Naive thymus-derived CD8-positive, alpha-beta T cell (primary cell): ENCODE data around the gene TMA7B. TPM values are rescaled to one million over a fixed set of nuclear protein-coding genes. Genes with fewer than 3 reads are reported as not detected.
A peak's percentile ranks its signal among the peaks of the same experiment; 100 is the strongest.

ENCODE experiments used
- ATAC-seq, 2 donors: fragments of 150-1000 bp; cut with Tn5 transposase in 1 of 2; sonication (Bioruptor Pico), chemical (Tn5 transposase) in 1 of 2; 1 replicate in 1 of 2; 2 replicates in 1 of 2; pipeline ENCODE4 v1.10.0; 2021; ENCODE audit warnings: mild to moderate bottlenecking in 2 of 2, moderate library complexity in 2 of 2
- POLR2A ChIA-PET: fragments of 350-600 bp; sonication (Branson Sonifier 250); formaldehyde crosslinking; loops from one replicate; lab custom pipeline; 2021; ENCODE audit warnings: antibody characterized with exemption; lab: Charles Lee
- DNase-seq, 10 donors: peaks; one replicate each; pipeline versions ENCODE4 v3.0.0 to v3.0.0-alpha.2; 2020 to 2022
- H3K27ac Mint-ChIP-seq, 10 donors: one replicate each; pipeline ENCODE4 v1.8.0; 2020 to 2022; ENCODE audit warnings: mild to moderate bottlenecking in 10 of 10, mixed read lengths in 10 of 10, moderate library complexity in 4 of 10, inconsistent platforms in 1 of 10
- H3K27me3 Mint-ChIP-seq, 5 donors: one replicate each; pipeline ENCODE4 v1.8.0; 2021 to 2022; ENCODE audit warnings: mixed read lengths in 5 of 5
- H3K36me3 Mint-ChIP-seq, 3 donors: one replicate each; pipeline ENCODE4 v1.8.0; 2020 to 2022; ENCODE audit warnings: mixed read lengths in 3 of 3, mild to moderate bottlenecking in 2 of 3, inconsistent platforms in 1 of 3
- H3K4me1 Mint-ChIP-seq, 4 donors: one replicate each; pipeline ENCODE4 v1.8.0; 2021 to 2022; ENCODE audit warnings: mixed read lengths in 4 of 4
- H3K4me3 Mint-ChIP-seq, 10 donors: one replicate each; pipeline ENCODE4 v1.8.0; 2020 to 2022; ENCODE audit warnings: mild to moderate bottlenecking in 10 of 10, mixed read lengths in 10 of 10, moderate library complexity in 6 of 10, inconsistent platforms in 1 of 10
- H3K9me3 Mint-ChIP-seq, 9 donors: one replicate each; pipeline ENCODE4 v1.8.0; 2020 to 2022; ENCODE audit warnings: mixed read lengths in 9 of 9, mild to moderate bottlenecking in 3 of 9, inconsistent platforms in 1 of 9, moderate library complexity in 1 of 9
- polyA plus RNA-seq, 3 donors: library from polyadenylated mRNA; unstranded; fragments of 300-500 nt; fragmentation: Illumina TruSeq; gene quantifications; one replicate each; pipeline ENCODE4 v1.2.3, GENCODE V29; 2021
- total RNA-seq, 8 experiments: library from RNA in 2 of 8; stranded (reverse) in 2 of 8; gene quantifications; one replicate each; pipeline ENCODE4 v1.2.3 and lab custom pipeline; 2021 to 2026

The TMA7B gene
- total RNA-seq = 10 to 100 TPM; 11.8 to 14.2 TPM
- polyA plus RNA-seq = 1 to 10 TPM; 1.5 to 3.5 (median 2.8) TPM
- 2.4 to 18.2 (median 10.1) reads per million in 6 experiments for total RNA-seq (lab: John Stamatoyannopoulos, UW)

- no peaks in the 10 kb centered on the region for H3K9me3 Mint-ChIP-seq
Measured at GRCh38 chr22:39959640-39960447, at the start of gene TMA7B. TMA7B (plus strand) TSS chr22:39960397; CDS start chr22:39964375, 3,978 bp downstream.

GRCh38 chr22:39910876-39911613 lies 49.2 kb upstream of the TMA7B start:
- Mint-ChIP-seq H3K27ac (peak overlapping the region in 8 of 10 donors; percentile 94 to 99 (median 96)), H3K27me3 (no peaks in the 10 kb centered on the region), H3K4me3 (peak overlapping the region; percentile 79 to 99 (median 94)), H3K9me3 (no peaks in the 10 kb centered on the region), H3K36me3 (peaks cover 4 to 68% (median 4%) of the 10 kb centered on the region in 3 donors), H3K4me1 (peaks cover 55 to 90% (median 85%) of the 10 kb centered on the region in 4 donors)
- DNase-seq = no peak
- POLR2A ChIA-PET = interaction anchor here (0.6 to 16.5 kb wide), 8 partner anchors 14 to 1148 kb away, joined by 3 to 408 read pairs (median 4); no protein-coding TSS in a partner anchor
- ATAC-seq = peak in 1 of 2 donors; percentile 15

More at GRCh38 chr22:39959640-39960447, at the start of gene TMA7B:
- peaks cover 27 to 95% (median 56%) of the 10 kb centered on the region in 3 donors for H3K36me3 Mint-ChIP-seq
- peak within 1 kb of the TSS in 8 of 10 donors; percentile 85 to 95 (median 94) for H3K27ac Mint-ChIP-seq
- POLR2A ChIA-PET = interaction anchor here (1.0 to 3.2 kb wide), 11 partner anchors 10 to 63 kb away, joined by 3 to 15 read pairs (median 4); no protein-coding TSS in a partner anchor
- peak within 1 kb of the TSS; percentile 9 to 75 (median 49) for H3K4me3 Mint-ChIP-seq
- H3K4me1 Mint-ChIP-seq = peaks cover 46 to 84% (median 76%) of the 10 kb centered on the region in 4 donors
- no peaks in the 10 kb centered on the region for H3K27me3 Mint-ChIP-seq
- ATAC-seq (peak; percentile 60 to 77), DNase-seq (peak in 7 of 10 donors; percentile 33 to 66 (median 41))

- ATAC-seq = no peak
- Mint-ChIP-seq H3K27ac (peak overlapping the region in 8 of 10 donors; percentile 94 to 99 (median 96)), H3K4me3 (peak overlapping the region; percentile 79 to 99 (median 94)), H3K9me3 (no peaks in the 10 kb centered on the region), H3K4me1 (peaks cover 60 to 98% (median 95%) of the 10 kb centered on the region in 4 donors), H3K27me3 (no peaks in the 10 kb centered on the region), H3K36me3 (peaks cover 4 to 74% (median 4%) of the 10 kb centered on the region in 3 donors)
- no peak for DNase-seq
- POLR2A ChIA-PET = interaction anchor here (0.6 to 16.5 kb wide), 7 partner anchors 7 to 40 kb away, joined by 3 to 408 read pairs (median 17); no protein-coding TSS in a partner anchor
Measured at GRCh38 chr22:39913321-39913720, 46.9 kb upstream of the TMA7B start.

DNA sequence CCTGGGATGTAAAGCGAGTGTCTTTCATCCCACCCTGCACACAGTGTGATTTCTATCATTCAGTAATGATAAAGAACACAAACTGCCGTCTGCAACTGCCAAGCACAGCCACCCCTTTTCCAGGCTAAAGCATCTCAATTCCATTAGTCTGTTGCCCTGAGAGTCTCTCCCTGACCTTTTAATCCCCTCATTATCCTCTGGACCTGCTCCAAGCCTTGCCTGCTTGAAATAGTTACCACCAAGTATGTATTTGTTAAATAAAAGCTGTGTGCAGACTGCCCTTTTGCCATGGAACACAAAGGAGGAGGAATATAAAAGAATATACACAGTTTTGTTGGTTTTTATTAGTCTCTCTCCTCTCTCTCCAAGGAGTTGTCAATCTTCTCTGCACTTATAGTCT lies 46.3 kb upstream of the TMA7B start:
- Mint-ChIP-seq H3K27ac (peak overlapping the region in 8 of 10 donors; percentile 94 to 99 (median 96)), H3K27me3 (no peaks in the 10 kb centered on the region), H3K36me3 (peaks cover 4 to 72% (median 4%) of the 10 kb centered on the region in 3 donors), H3K4me3 (peak overlapping the region; percentile 79 to 99 (median 94)), H3K9me3 (no peaks in the 10 kb centered on the region), H3K4me1 (peaks cover 54 to 95% (median 94%) of the 10 kb centered on the region in 4 donors)
- POLR2A ChIA-PET = interaction anchor here (0.7 to 16.5 kb wide), 6 partner anchors 8 to 394 kb away, joined by 3 to 408 read pairs (median 62); no protein-coding TSS in a partner anchor
- ATAC-seq = no peak
- DNase-seq = no peak

DNA sequence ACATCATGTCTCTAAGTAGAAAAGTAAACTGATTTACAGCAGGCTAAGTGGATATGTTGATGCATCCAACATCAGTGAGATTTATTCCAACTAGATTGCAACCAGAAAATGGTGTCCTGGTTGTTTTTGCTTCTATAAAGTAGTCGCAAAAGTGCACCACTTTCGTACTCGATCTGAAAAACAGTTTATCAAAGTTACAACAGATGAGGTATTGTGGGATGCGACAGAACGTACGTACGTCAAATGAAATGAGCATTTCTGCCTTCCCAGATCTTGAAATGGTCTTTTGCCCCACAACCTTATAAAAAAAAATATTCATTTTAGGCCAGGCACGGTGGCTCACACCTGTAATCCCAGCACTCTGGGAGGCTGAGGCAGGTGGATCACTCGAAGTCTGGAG lies 45.6 kb upstream of the TMA7B start:
- no peaks in the 10 kb centered on the region for H3K9me3 Mint-ChIP-seq
- H3K27ac Mint-ChIP-seq = peak overlapping the region in 8 of 10 donors; percentile 94 to 99 (median 96)
- peak in 2 of 10 donors; percentile 61 to 67 for DNase-seq
- H3K36me3 Mint-ChIP-seq = peaks cover 4 to 69% (median 4%) of the 10 kb centered on the region in 3 donors
- H3K4me3 Mint-ChIP-seq = peak overlapping the region; percentile 79 to 99 (median 94)
- H3K27me3 Mint-ChIP-seq = no peaks in the 10 kb centered on the region
- peaks cover 54 to 93% (median 91%) of the 10 kb centered on the region in 4 donors for H3K4me1 Mint-ChIP-seq
- POLR2A ChIA-PET = interaction anchor here (0.7 to 16.5 kb wide), 10 partner anchors 8 to 566 kb away, joined by 3 to 408 read pairs (median 6); partner anchors contain the start of gene GRAP2
- peak in 1 of 2 donors; percentile 31 for ATAC-seq

- Mint-ChIP-seq H3K27ac (peak overlapping the region in 8 of 10 donors; percentile 94 to 99 (median 96)), H3K27me3 (no peaks in the 10 kb centered on the region), H3K4me3 (peak overlapping the region; percentile 72 to 99 (median 88)), H3K36me3 (peaks cover 0 to 71% (median 4%) of the 10 kb centered on the region in 3 donors), H3K4me1 (peaks cover 52 to 93% (median 91%) of the 10 kb centered on the region in 4 donors), H3K9me3 (no peaks in the 10 kb centered on the region)
- POLR2A ChIA-PET = interaction anchor here (0.7 to 16.5 kb wide), 8 partner anchors 9 to 285 kb away, joined by 3 to 408 read pairs (median 16); no protein-coding TSS in a partner anchor
- peak; percentile 21 to 31 for ATAC-seq
- DNase-seq = peak in 1 of 10 donors; percentile 38
Measured at GRCh38 chr22:39915295-39915726, 44.9 kb upstream of the TMA7B start.

DNA sequence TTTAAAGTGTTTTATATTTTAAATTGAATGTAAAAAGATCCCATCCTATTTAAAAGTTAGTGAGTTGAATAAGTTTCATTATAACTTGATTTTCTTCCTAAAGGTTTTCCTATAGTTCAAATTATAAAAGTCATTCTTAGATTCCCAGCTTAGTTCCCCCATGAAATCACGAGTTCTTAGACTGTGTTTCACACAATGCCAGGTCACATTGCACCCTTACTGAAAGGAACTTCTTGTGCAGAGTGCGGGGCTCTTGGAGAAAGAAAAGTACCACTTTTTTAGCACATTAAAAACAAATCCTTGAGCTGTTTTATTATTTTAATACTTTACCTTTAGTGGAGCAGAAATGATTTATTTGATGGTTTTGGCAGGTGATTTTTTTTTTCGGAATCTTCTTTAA lies 43.7 kb upstream of the TMA7B start:
- peak overlapping the region in 8 of 10 donors; percentile 89 to 99 (median 96) for H3K27ac Mint-ChIP-seq
- ATAC-seq (no peak), DNase-seq (no peak)
- no peaks in the 10 kb centered on the region for H3K9me3 Mint-ChIP-seq
- peaks cover 2 to 68% (median 4%) of the 10 kb centered on the region in 3 donors for H3K36me3 Mint-ChIP-seq
- no peaks in the 10 kb centered on the region for H3K27me3 Mint-ChIP-seq
- H3K4me1 Mint-ChIP-seq = peaks cover 52 to 94% (median 91%) of the 10 kb centered on the region in 4 donors
- POLR2A ChIA-PET = interaction anchor here (0.5 to 16.5 kb wide), 11 partner anchors 9 to 597 kb away, joined by 3 to 408 read pairs (median 9); no protein-coding TSS in a partner anchor
- H3K4me3 Mint-ChIP-seq = peak overlapping the region; percentile 24 to 99 (median 82)

GRCh38 chr22:39917197-39917643 lies 43.0 kb upstream of the TMA7B start:
- DNase-seq (no peak), ATAC-seq (no peak)
- no peaks in the 10 kb centered on the region for H3K27me3 Mint-ChIP-seq
- H3K4me1 Mint-ChIP-seq = peaks cover 52 to 94% (median 90%) of the 10 kb centered on the region in 4 donors
- H3K4me3 Mint-ChIP-seq = peak overlapping the region; percentile 61 to 99 (median 84)
- POLR2A ChIA-PET = interaction anchor here (0.6 to 16.5 kb wide), 11 partner anchors 8 to 597 kb away, joined by 3 to 408 read pairs (median 11); no protein-coding TSS in a partner anchor
- peak overlapping the region in 8 of 10 donors; percentile 95 to 99 (median 96) for H3K27ac Mint-ChIP-seq
- H3K36me3 Mint-ChIP-seq = peaks cover 2 to 63% (median 4%) of the 10 kb centered on the region in 3 donors
- H3K9me3 Mint-ChIP-seq = no peaks in the 10 kb centered on the region

- peaks cover 2 to 60% (median 4%) of the 10 kb centered on the region in 3 donors for H3K36me3 Mint-ChIP-seq
Measured at GRCh38 chr22:39917776-39918495, 42.3 kb upstream of the TMA7B start.

GRCh38 chr22:39920134-39920743 lies 40.0 kb upstream of the TMA7B start:
- POLR2A ChIA-PET = interaction anchor here (0.7 to 11.4 kb wide), 12 partner anchors 9 to 601 kb away, joined by 3 to 408 read pairs (median 7); partner anchors contain the start of genes GRAP2 and RPL3
- peaks cover 2 to 60% (median 2%) of the 10 kb centered on the region in 3 donors for H3K36me3 Mint-ChIP-seq
- DNase-seq (peak in 2 of 10 donors; percentile 20 to 50), ATAC-seq (peak; percentile 1 to 35)
- peak overlapping the region in 9 of 10 donors; percentile 59 to 90 (median 83) for H3K4me3 Mint-ChIP-seq
- no peaks in the 10 kb centered on the region for H3K27me3 Mint-ChIP-seq
- H3K4me1 Mint-ChIP-seq = peaks cover 52 to 97% (median 91%) of the 10 kb centered on the region in 4 donors
- peak overlapping the region in 8 of 10 donors; percentile 95 to 99 (median 98) for H3K27ac Mint-ChIP-seq
- H3K9me3 Mint-ChIP-seq = no peaks in the 10 kb centered on the region

More at GRCh38 chr22:39917776-39918495, 42.3 kb upstream of the TMA7B start:
- Mint-ChIP-seq H3K4me1 (peaks cover 54 to 94% (median 90%) of the 10 kb centered on the region in 4 donors), H3K9me3 (no peaks in the 10 kb centered on the region), H3K27me3 (no peaks in the 10 kb centered on the region), H3K4me3 (peak overlapping the region; percentile 61 to 99 (median 84)), H3K27ac (peak overlapping the region in 8 of 10 donors; percentile 95 to 99 (median 96))
- POLR2A ChIA-PET = interaction anchor here (1.0 to 16.5 kb wide), 10 partner anchors 8 to 35 kb away, joined by 3 to 408 read pairs (median 12); no protein-coding TSS in a partner anchor
- DNase-seq (peak in 2 of 10 donors; percentile 51 to 61), ATAC-seq (peak; percentile 12 to 13)
